RPMI7951 (cell line): Measurements from ENCODE around the gene BCDIN3D. TPM values are rescaled to one million over a fixed set of nuclear protein-coding genes. Genes with fewer than 3 reads are reported as not detected.
"Not testable (repeated sequence)": the region's sequence is repeated elsewhere in the genome, so short reads cannot be mapped to it uniquely, and the experiment has no call there.

Experiments used
- DNase-seq: peaks from one replicate; pipeline ENCODE4 v3.0.0-alpha.2; 2012; ENCODE audit warnings: low read depth
- total RNA-seq: library from RNA; depleted of rRNA; stranded (reverse); fragments of >200 nt; shearing (Covaris generic); gene quantifications from 2 replicates; pipeline ENCODE4 v1.2.3, GENCODE V29; 2014

BCDIN3D gene
- total RNA-seq, 1 experiment from 2014 or later: 5.6 TPM

- DNase-seq: no peak
Measured at GRCh38 chr12:49876070-49876469, 33.2 kb upstream of the BCDIN3D start.

- DNase-seq: no peak
Measured at GRCh38 chr12:49875115-49875720, 32.3 kb upstream of the BCDIN3D start.

- peak; percentile 13 for DNase-seq
Measured at GRCh38 chr12:49874142-49874897, 31.4 kb upstream of the BCDIN3D start.

- peak; percentile 79 for DNase-seq
Measured at GRCh38 chr12:49873361-49873934, 30.5 kb upstream of the BCDIN3D start.

GRCh38 chr12:49872781-49873181 lies 29.9 kb upstream of the BCDIN3D start:
- DNase-seq: peak; percentile 13

- no peak for DNase-seq
Measured at GRCh38 chr12:49872381-49872780, 29.5 kb upstream of the BCDIN3D start.

DNA sequence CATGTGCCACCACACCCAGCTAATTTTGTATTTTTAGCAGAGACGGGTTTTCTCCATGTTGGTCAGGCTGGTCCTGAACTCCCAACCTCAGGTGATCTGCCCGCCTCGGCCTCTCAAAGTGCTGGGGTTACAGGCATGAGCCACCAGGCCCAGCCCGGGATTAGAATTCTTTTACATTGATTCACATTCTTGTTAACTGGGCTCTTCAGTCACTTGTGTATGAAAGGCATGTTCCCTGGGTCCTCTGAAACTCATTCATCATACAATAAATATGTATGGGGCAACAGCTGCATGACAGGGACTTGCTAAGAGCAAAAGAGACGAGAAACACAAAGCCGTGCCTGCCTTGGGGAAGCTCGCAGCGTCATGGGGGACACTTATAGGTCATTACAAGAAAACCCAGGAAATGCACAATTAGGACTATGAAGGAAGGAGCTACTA lies 28.9 kb upstream of the BCDIN3D start:
- DNase-seq: not testable (repeated sequence)

DNA sequence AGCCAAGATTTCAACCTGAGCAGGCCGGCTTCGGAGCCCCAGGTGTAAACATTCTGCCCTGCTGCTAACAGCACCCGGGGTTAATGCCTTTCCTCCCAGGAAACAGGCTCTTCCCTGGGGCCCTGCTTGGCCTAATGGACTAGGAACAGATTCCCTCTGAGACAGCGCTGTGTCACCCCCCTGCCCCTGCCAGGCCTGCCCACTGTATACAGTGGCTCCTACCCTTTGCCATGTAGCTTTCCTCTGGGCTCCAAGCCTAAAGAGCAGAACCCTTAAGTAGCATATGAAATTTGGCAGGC lies 28.3 kb upstream of the BCDIN3D start:
- DNase-seq: no peak

- DNase-seq: no peak
Measured at GRCh38 chr12:49870501-49871262, 27.8 kb upstream of the BCDIN3D start.

GRCh38 chr12:49869816-49870500 lies 27.1 kb upstream of the BCDIN3D start:
- DNase-seq: no peak

- peak; percentile 100 for DNase-seq
Measured at GRCh38 chr12:49868952-49869815, 26.3 kb upstream of the BCDIN3D start.

GRCh38 chr12:49868449-49868848 lies 25.5 kb upstream of the BCDIN3D start:
- DNase-seq: no peak

DNA sequence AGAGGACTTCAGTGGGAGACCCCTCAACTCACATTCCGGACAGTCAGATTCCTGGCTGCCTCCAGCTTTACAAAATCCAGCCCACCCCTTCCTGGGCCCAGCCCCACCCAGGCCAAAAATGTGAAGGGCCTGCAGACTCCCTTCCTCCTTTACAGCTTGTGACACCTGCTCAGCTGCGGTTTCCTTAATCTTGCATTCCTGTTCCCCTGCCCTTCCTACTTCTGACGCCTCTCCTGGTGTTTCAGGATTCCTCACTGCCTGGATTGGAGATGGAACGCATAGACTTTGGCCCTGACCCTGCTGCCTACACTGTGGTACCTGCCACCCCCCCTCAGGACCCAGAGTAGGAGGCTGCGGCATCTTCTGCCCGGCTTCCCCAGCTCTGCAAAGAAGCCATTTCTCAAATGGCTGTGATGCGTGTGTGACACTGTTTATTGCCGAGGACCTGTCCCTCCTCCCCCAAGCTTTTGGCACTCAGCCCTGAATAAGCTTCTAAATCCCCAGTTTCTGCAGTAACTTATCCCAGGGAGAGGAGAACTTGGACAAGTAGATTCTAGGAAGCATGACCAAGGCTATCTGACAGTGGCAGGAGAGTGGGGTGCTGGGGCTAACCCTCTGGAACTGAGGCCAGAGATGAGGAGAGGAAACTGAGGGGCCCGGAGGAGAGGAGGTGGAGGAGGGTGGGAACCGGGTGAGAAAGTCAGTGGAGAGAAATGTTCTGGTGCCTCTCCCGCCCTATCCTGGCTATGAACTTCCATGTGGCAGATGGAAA lies 24.9 kb upstream of the BCDIN3D start:
- no peak for DNase-seq

DNA sequence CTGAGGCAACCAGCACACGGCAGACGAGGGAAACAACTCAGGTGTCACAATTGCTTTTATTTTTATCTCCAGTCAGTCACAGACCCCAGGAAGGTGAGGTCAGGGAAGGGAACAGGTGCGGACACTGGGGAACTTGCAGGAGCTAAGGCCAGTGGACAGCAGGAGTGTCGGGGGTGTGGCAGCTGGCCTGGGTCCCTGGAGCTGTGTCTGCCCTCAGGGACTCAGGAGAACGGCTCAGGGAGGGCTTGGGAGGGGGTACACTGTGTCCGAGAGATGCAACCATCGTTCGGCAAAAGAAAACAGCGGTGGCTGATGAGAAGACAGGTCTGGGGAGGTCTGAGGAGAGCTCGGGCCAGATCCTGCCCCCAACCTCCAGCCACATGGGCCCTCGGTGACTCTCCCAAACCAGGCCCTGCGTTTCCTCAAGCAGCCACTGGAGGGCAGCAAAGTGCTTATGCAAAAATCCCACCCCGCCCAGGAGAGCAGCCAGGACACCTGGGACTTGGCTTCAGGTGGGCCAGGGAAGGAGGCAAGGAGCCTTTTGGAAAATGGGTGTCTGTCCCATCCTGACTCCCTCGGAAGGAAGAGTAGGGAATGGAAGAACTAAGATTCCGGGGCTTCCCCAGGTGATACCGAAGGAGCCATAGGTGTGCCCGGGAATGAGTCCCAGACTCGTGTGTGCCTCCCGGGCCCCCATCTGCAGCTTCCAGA lies 24.1 kb upstream of the BCDIN3D start:
- DNase-seq: peak; percentile 52

DNA sequence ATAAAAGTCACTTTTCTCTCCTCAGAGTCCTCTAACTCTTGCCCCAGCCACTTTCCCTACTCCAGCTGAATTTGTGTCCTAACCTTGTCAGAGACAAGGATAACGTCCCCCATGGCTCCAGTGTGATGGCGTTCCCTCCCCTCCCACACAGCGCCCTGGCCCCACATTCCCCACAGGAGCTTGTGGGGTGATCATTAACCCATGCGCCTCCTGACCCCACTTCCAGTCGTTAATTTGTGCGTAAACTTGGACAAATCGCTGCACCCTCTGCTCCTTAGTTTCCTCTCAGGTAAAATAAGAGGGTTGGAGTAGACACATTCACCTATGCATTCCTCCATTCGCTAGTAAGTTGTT lies 22.9 kb upstream of the BCDIN3D start:
- DNase-seq: no peak

- DNase-seq: no peak
Measured at GRCh38 chr12:49865109-49865781, 22.3 kb upstream of the BCDIN3D start.

- DNase-seq: no peak
Measured at GRCh38 chr12:49864798-49865090, 21.8 kb upstream of the BCDIN3D start.

DNA sequence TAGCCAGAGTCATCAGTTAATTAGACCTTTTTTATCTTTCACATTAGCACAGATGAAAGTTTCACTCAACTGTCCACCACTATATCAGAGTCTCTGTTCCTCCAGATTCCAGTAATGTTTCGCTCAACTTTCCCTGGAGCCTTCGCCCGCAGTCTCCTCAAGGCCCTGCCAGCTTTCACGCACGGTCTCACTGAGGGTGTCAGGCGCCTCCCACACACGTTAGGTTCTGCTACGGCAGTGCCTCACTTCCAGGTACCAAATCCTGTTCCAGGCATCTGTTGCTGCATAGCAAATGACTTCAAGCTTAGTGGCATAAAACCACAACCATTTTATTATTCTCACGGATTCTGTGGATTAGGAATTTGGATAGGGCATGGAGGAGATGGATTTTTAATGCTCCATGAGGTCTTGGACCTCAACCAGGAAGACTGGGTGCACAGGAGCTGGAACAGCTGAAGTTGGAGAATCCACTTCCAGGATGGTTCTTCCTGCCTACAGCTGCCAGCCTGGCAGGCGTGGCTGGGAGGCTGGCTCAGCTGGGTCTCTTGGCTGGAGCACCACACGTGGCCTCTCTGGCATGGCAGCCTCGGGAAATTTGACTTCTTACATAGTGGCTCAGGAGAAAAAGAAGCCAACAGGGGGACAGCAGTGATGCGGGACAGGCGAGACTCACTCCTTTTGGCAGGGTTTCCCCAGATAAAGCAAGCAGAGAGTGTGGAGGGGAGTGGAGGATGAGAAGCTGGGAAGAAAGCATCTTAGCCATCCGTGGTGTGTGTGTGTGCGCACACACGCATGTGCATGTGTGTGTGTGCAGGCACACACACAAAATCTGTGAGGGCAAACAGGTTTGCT lies 21.3 kb upstream of the BCDIN3D start:
- DNase-seq: peak; percentile 29
